ENCODE measurements around the gene CEACAM8. TPM values are rescaled to one million over a fixed set of nuclear protein-coding genes. Genes with fewer than 3 reads are reported as not detected.

CEACAM8 gene
- total RNA-seq, 1 donor from 2014 or later = not detected

GRCh38 chr19:42531313-42531712 lies 63.4 kb downstream of the CEACAM8 start:
- Mint-ChIP-seq H3K4me3 (ENCODE audit: unreplicated experiment) (no peak overlapping the region), H3K4me1 (ENCODE audit: unreplicated experiment) (peaks cover 3% of the 10 kb centered on the region)
- TF ChIP-seq CTCF (IDR thresholded peaks at IDR 0.05) = no peak

More at GRCh38 chr19:42531313-42531712, 63.4 kb downstream of the CEACAM8 start:
- DNase-seq (ENCODE audit: extremely low spot score, unreplicated experiment) = peak; percentile 49
- no peaks in the 10 kb centered on the region for H3K36me3 Mint-ChIP-seq (ENCODE audit: unreplicated experiment)
- H3K27me3 Mint-ChIP-seq (ENCODE audit: unreplicated experiment) = peaks cover 12% of the 10 kb centered on the region
- H3K9me3 Mint-ChIP-seq (ENCODE audit: unreplicated experiment) = no peaks in the 10 kb centered on the region
- H3K27ac Mint-ChIP-seq (ENCODE audit: unreplicated experiment) = no peak overlapping the region

Other genes starting within 250 kb of the CEACAM8 start
- not detected in 2 replicates for gene CNFN, start 204.6 kb downstream of the CEACAM8 start, total RNA-seq
- 7.6 and 8.4 TPM in 2 replicates for gene LIPE, start 167.5 kb downstream of the CEACAM8 start, total RNA-seq
- not detected in 2 replicates for gene CXCL17, start 152.0 kb downstream of the CEACAM8 start, total RNA-seq
- gene CEACAM1, start 66.4 kb downstream of the CEACAM8 start, total RNA-seq = not detected in 2 replicates
- gene PSG3, start 145.6 kb upstream of the CEACAM8 start, total RNA-seq = not detected in 2 replicates
- gene PSG8, start 170.8 kb upstream of the CEACAM8 start, total RNA-seq = not detected in 2 replicates